Mesendoderm (in vitro differentiated cells): Measurements from ENCODE around the gene INO80.

Experiments used
- DNase-seq: peaks from one replicate; pipeline ENCODE4 v3.0.0; 2013
- H2AK5ac ChIP-seq: 2 replicates; pipeline ENCODE4 v1.6.1; 2013; ENCODE audit warnings: low read length, inconsistent platforms
- H2BK120ac ChIP-seq: 2 replicates; pipeline ENCODE4 v1.6.1; 2013; ENCODE audit warnings: low read depth, mild to moderate bottlenecking, low read length, moderate library complexity, mixed read lengths
- H2BK15ac ChIP-seq: replicated peaks from 2 replicates; pipeline ENCODE4 v1.6.1; 2013; ENCODE audit warnings: low read depth, mild to moderate bottlenecking, moderate library complexity
- H2BK5ac ChIP-seq: 2 replicates; pipeline ENCODE4 v1.6.1; 2013; ENCODE audit warnings: low read length, inconsistent platforms
- H3K18ac ChIP-seq: 2 replicates; pipeline ENCODE4 v1.6.1; 2013; ENCODE audit warnings: mild to moderate bottlenecking, low read length, mixed read lengths
- H3K23ac ChIP-seq: one replicate; pipeline ENCODE4 v1.6.1; 2013; ENCODE audit warnings: low read length
- H3K27ac ChIP-seq: 2 replicates; pipeline ENCODE4 v1.5.1; 2013; ENCODE audit warnings: low read depth, mild to moderate bottlenecking, inconsistent platforms, low read length, moderate library complexity
- H3K27me3 ChIP-seq: 2 replicates; pipeline ENCODE4 v1.6.1; 2013; ENCODE audit warnings: low read length, control low read depth, mild to moderate bottlenecking, inconsistent platforms; ENCODE audit not compliant: insufficient read depth, poor library complexity
- H3K36me3 ChIP-seq: 2 replicates; pipeline ENCODE4 v1.6.1; 2013; ENCODE audit warnings: low read length, inconsistent platforms; ENCODE audit not compliant: control insufficient read depth, insufficient read depth
- H3K4ac ChIP-seq: one replicate; pipeline ENCODE4 v1.6.1; 2013; ENCODE audit warnings: low read depth, mild to moderate bottlenecking, low read length, moderate library complexity
- H3K4me1 ChIP-seq: 2 replicates; pipeline ENCODE4 v1.6.1; 2013; ENCODE audit warnings: low read depth, low read length, inconsistent platforms; ENCODE audit not compliant: control insufficient read depth
- H3K4me2 ChIP-seq: 2 replicates; pipeline ENCODE4 v1.6.1; 2013; ENCODE audit warnings: low read length
- H3K4me3 ChIP-seq: 2 replicates; pipeline ENCODE4 v1.5.1; 2013; ENCODE audit warnings: mild to moderate bottlenecking, low read length
- H3K56ac ChIP-seq: one replicate; pipeline ENCODE4 v1.6.1; 2013; ENCODE audit warnings: low read length
- H3K79me1 ChIP-seq: 2 replicates; pipeline ENCODE4 v1.6.1; 2013; ENCODE audit warnings: low read length, inconsistent platforms
- H3K79me2 ChIP-seq: 2 replicates; pipeline ENCODE4 v1.6.1; 2013; ENCODE audit warnings: mild to moderate bottlenecking, low read length; ENCODE audit not compliant: control insufficient read depth, insufficient read depth
- H3K9ac ChIP-seq: 2 replicates; pipeline ENCODE4 v1.6.1; 2013; ENCODE audit warnings: low read length, inconsistent platforms
- H4K5ac ChIP-seq: one replicate; pipeline ENCODE4 v1.6.1; 2013; ENCODE audit warnings: low read length
- H4K8ac ChIP-seq: one replicate; pipeline ENCODE4 v1.6.1; 2013; ENCODE audit warnings: low read depth, mild to moderate bottlenecking, control low read depth, low read length, moderate library complexity
- WGBS: extraction: QIAGEN DNeasy Blood & Tissue Kit; methylation state at CpG from one replicate; pipeline ENCODE4 v1.1.7; 2013; ENCODE audit warnings: low lambda C conversion rate, missing lambda C conversion rate; ENCODE audit not compliant: insufficient coverage; ENCODE audit errors: extremely low coverage; 5-methylcytosine and 5-hydroxymethylcytosine counted together

INO80 gene

GRCh38 chr15:40952901-40953712, 163.0 kb downstream of the INO80 start, which contains the start of gene CHAC1:
TSS of gene CHAC1 (plus strand) at chr15:40953471. CDS start at chr15:40953584, 113 bp downstream.
- Histone ChIP-seq H3K4me1 (no peaks in the 10 kb centered on the region), H2BK15ac (peak within 1 kb of the TSS; percentile 15), H3K79me2 (peaks cover 7% of the 10 kb centered on the region), H3K56ac (peak within 1 kb of the TSS; percentile 99), H4K8ac (no peak within 1 kb of the TSS), H3K36me3 (peaks cover 5% of the 10 kb centered on the region), H3K9ac (peak within 1 kb of the TSS; percentile 94), H3K18ac (peak within 1 kb of the TSS; percentile 64), H2BK5ac (peak within 1 kb of the TSS; percentile 71), H3K79me1 (peaks cover 5% of the 10 kb centered on the region), H3K23ac (peak within 1 kb of the TSS; percentile 2), H3K4me2 (peak within 1 kb of the TSS; percentile 76), H3K27ac (peak within 1 kb of the TSS; percentile 67), H2AK5ac (no peak within 1 kb of the TSS), H3K4ac (peak within 1 kb of the TSS; percentile 91), H4K5ac (no peak within 1 kb of the TSS), H3K27me3 (no peaks in the 10 kb centered on the region), H3K4me3 (peak within 1 kb of the TSS; percentile 91), H2BK120ac (peak within 1 kb of the TSS; percentile 16)
- peak; percentile 99 for DNase-seq
- WGBS, result no CpG with 5 or more reads among the region's 72 CpGs

DNA sequence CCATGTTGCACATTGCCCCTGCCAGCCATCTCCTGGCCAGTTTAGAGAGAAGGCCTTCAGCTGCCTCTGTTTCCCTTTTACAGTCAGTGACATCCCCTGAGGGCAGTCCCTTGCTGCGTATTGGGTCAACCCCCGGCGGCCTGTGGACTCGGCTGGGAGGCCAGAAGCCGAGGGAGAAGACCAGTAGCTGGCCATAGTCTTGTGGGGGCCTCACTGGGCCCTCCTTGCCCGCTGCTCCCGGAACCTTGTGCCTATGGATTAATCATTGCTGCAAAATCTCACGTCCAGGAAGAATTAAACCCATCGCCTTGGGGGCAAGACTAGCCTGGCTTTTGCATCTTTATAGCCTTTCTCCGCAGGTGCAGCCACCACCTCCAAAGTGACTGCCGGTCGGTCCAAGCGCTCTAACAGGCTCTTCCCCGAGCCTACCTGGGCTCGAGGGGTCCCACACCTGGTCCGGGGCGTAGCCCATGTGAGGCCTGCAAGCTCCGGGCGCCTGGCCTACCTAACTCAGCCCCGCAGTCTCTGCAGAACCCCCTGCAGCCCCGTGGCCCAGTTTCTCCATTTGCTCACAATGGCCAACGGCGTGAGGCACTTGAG, 163.7 kb downstream of the INO80 start:
- Histone ChIP-seq H3K4me3 (peak overlapping the region; percentile 0), H3K79me1 (peaks cover 5% of the 10 kb centered on the region), H3K27ac (peak overlapping the region; percentile 67), H2BK15ac (peak overlapping the region; percentile 15), H3K56ac (peak overlapping the region; percentile 86), H3K4ac (peak overlapping the region; percentile 91), H4K8ac (no peak overlapping the region), H3K18ac (peak overlapping the region; percentile 64), H3K79me2 (peaks cover 7% of the 10 kb centered on the region), H2AK5ac (no peak overlapping the region), H3K27me3 (no peaks in the 10 kb centered on the region), H2BK5ac (peak overlapping the region; percentile 28), H2BK120ac (peak overlapping the region; percentile 16), H3K36me3 (peaks cover 5% of the 10 kb centered on the region), H3K23ac (peak overlapping the region; percentile 2), H3K9ac (peak overlapping the region; percentile 67), H4K5ac (no peak overlapping the region), H3K4me2 (peak overlapping the region; percentile 44), H3K4me1 (no peaks in the 10 kb centered on the region)
- no CpG with 5 or more reads among the region's 23 CpGs for WGBS
- DNase-seq, result no peak

- no peak overlapping the region for H3K9ac ChIP-seq
- H4K5ac ChIP-seq, result no peak overlapping the region
- no CpG with 5 or more reads among the region's 4 CpGs for WGBS
- no peaks in the 10 kb centered on the region for H3K4me1 ChIP-seq
- H3K79me2 ChIP-seq, result peaks cover 7% of the 10 kb centered on the region
- no peak overlapping the region for H2BK15ac ChIP-seq
- DNase-seq, result no peak
- no peak overlapping the region for H2BK5ac ChIP-seq
- H3K4me2 ChIP-seq, result no peak overlapping the region
- no peak overlapping the region for H3K4ac ChIP-seq
- H2AK5ac ChIP-seq, result peak overlapping the region; percentile 82
- no peak overlapping the region for H3K4me3 ChIP-seq
- H4K8ac ChIP-seq, result no peak overlapping the region
- H3K56ac ChIP-seq, result no peak overlapping the region
- H3K27ac ChIP-seq, result no peak overlapping the region
- peaks cover 5% of the 10 kb centered on the region for H3K79me1 ChIP-seq
- H3K18ac ChIP-seq, result no peak overlapping the region
- peaks cover 5% of the 10 kb centered on the region for H3K36me3 ChIP-seq
- no peak overlapping the region for H3K23ac ChIP-seq
- H3K27me3 ChIP-seq, result no peaks in the 10 kb centered on the region
- H2BK120ac ChIP-seq, result no peak overlapping the region
Measured at GRCh38 chr15:40951764-40952163, 164.3 kb downstream of the INO80 start.

DNA sequence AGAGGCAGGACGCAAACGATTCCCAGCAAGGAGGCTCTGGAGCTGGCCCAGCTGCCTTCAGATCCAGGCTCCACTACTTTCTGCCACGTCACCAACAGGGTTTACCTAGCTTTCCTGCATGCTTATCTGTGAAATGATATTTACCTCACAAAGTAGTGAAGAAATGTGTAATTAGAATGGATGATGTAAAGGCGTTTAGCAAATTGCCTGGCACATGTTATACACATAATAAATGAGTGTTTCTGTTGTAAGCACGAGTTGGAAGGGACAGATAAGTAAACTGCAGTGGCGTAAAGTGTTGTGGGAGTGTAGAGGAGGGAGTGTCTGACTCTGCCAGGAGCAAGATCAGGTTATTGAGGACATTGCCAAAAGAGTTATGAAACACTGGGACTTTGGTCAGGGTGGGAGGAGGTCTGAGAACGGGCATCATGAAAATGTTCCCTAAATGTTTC, 166.3 kb downstream of the INO80 start:
- no peak overlapping the region for H3K4ac ChIP-seq
- no peaks in the 10 kb centered on the region for H3K27me3 ChIP-seq
- no peak overlapping the region for H3K9ac ChIP-seq
- H3K18ac ChIP-seq, result no peak overlapping the region
- H4K5ac ChIP-seq, result no peak overlapping the region
- WGBS, result no CpG with 5 or more reads among the region's 7 CpGs
- H2BK5ac ChIP-seq, result no peak overlapping the region
- H4K8ac ChIP-seq, result no peak overlapping the region
- H3K4me2 ChIP-seq, result no peak overlapping the region
- no peak overlapping the region for H2AK5ac ChIP-seq
- no peak overlapping the region for H3K56ac ChIP-seq
- no peak overlapping the region for H3K23ac ChIP-seq
- no peak overlapping the region for H2BK120ac ChIP-seq
- DNase-seq, result no peak
- H2BK15ac ChIP-seq, result no peak overlapping the region
- H3K4me1 ChIP-seq, result no peaks in the 10 kb centered on the region
- peaks cover 4% of the 10 kb centered on the region for H3K79me2 ChIP-seq
- no peaks in the 10 kb centered on the region for H3K36me3 ChIP-seq
- no peaks in the 10 kb centered on the region for H3K79me1 ChIP-seq
- no peak overlapping the region for H3K4me3 ChIP-seq
- H3K27ac ChIP-seq, result no peak overlapping the region

- no peak for DNase-seq
- Histone ChIP-seq H2BK5ac (no peak overlapping the region), H3K79me1 (no peaks in the 10 kb centered on the region), H3K4ac (no peak overlapping the region), H3K27ac (no peak overlapping the region), H4K5ac (no peak overlapping the region), H3K27me3 (no peaks in the 10 kb centered on the region), H3K9ac (no peak overlapping the region), H2AK5ac (no peak overlapping the region), H3K4me3 (no peak overlapping the region), H3K79me2 (peaks cover 4% of the 10 kb centered on the region), H3K4me1 (no peaks in the 10 kb centered on the region), H3K18ac (no peak overlapping the region), H3K23ac (no peak overlapping the region), H4K8ac (no peak overlapping the region), H2BK15ac (no peak overlapping the region), H3K56ac (peak overlapping the region; percentile 17), H3K36me3 (no peaks in the 10 kb centered on the region), H3K4me2 (no peak overlapping the region), H2BK120ac (no peak overlapping the region)
- WGBS, result no CpG with 5 or more reads among the region's 21 CpGs
Measured at GRCh38 chr15:40948706-40949473, 167.2 kb downstream of the INO80 start.
